Upper lobe of right lung (tissue), 1 donor: ENCODE data around the gene DNAJC3. TPM values are rescaled to one million over a fixed set of nuclear protein-coding genes. Genes with fewer than 3 reads are reported as not detected.
A peak's percentile ranks its signal among the peaks of the same experiment; 100 is the strongest.

ENCODE experiments used
- ATAC-seq: fragments of 200-7000 bp; cut with Tn5 transposase; one replicate; pipeline ENCODE4 v1.9.1; 2020; ENCODE audit warnings: mild to moderate bottlenecking, moderate library complexity
- DNase-seq: peaks from one replicate; pipeline ENCODE4 v3.0.0-alpha.2; 2020
- H3K27ac ChIP-seq: fragments of 200-600 bp; one replicate; pipeline ENCODE4 v1.8.0; 2022
- H3K27me3 ChIP-seq: fragments of 200-600 bp; one replicate; pipeline ENCODE4 v1.8.0; 2022; ENCODE audit warnings: mild to moderate bottlenecking
- H3K36me3 ChIP-seq: fragments of 200-600 bp; one replicate; pipeline ENCODE4 v1.8.0; 2022
- H3K4me1 ChIP-seq: fragments of 200-600 bp; one replicate; pipeline ENCODE4 v1.8.0; 2022
- H3K4me3 ChIP-seq: fragments of 200-600 bp; one replicate; pipeline ENCODE4 v1.8.0; 2022; ENCODE audit warnings: mild to moderate bottlenecking
- H3K9me3 ChIP-seq: fragments of 200-600 bp; one replicate; pipeline ENCODE4 v1.8.0; 2022
- intact Hi-C: fragments of 100-400 bp; cut with DNase I; formaldehyde crosslinking; loops from one replicate; pipeline ENCODE4 v1.11.0; 2022
- total RNA-seq: library from RNA; stranded (reverse); fragmentation: NEBNext Ultra II Directional; extraction: Animal tissue kit (Norgen Biotek cat#: 25700); gene quantifications from one replicate; pipeline ENCODE4 v1.2.1, GENCODE V29; 2021
- TF ChIP-seq, protein P1 (sequence below): fragments of 200-600 bp; IDR thresholded peaks from one replicate; pipeline ENCODE4 v1.8.0; 2022; ENCODE audit warnings: antibody characterized with exemption
- donor health status: DM: no; HTN: yes; CAD: no; lungs with severe emphysema.

Gene DNAJC3
- total RNA-seq, 1 donor from 2014 or later = 67.9 TPM

DNA sequence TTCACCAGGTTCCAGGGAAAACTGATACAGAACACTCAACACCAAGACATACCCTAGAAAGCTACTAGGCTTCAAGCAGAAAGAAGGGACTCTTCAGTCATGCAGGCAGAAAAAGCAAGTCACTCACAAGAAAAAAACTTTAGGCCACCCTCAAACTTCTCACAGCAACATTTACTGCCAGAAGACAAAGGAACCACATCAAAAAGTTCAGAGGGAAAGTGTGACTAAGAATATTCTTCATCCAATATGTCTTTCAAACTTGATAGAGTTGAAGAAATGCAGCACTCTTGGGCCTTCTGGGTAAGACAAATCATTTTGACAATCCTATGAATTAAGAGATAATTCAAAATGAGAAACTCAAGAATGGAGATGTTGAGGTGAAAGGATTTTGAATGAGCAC, 40.1 kb upstream of the DNAJC3 start:
- Histone ChIP-seq H3K4me1 (no peaks in the 10 kb centered on the region), H3K27me3 (peaks cover 13% of the 10 kb centered on the region), H3K4me3 (no peak overlapping the region), H3K27ac (no peak overlapping the region), H3K9me3 (no peaks in the 10 kb centered on the region), H3K36me3 (no peaks in the 10 kb centered on the region)
- no peak for ATAC-seq
- no peak for DNase-seq
- intact Hi-C loops = no loop called here
- TF ChIP-seq, protein P1, sequence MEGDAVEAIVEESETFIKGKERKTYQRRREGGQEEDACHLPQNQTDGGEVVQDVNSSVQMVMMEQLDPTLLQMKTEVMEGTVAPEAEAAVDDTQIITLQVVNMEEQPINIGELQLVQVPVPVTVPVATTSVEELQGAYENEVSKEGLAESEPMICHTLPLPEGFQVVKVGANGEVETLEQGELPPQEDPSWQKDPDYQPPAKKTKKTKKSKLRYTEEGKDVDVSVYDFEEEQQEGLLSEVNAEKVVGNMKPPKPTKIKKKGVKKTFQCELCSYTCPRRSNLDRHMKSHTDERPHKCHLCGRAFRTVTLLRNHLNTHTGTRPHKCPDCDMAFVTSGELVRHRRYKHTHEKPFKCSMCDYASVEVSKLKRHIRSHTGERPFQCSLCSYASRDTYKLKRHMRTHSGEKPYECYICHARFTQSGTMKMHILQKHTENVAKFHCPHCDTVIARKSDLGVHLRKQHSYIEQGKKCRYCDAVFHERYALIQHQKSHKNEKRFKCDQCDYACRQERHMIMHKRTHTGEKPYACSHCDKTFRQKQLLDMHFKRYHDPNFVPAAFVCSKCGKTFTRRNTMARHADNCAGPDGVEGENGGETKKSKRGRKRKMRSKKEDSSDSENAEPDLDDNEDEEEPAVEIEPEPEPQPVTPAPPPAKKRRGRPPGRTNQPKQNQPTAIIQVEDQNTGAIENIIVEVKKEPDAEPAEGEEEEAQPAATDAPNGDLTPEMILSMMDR = no peak

DNA sequence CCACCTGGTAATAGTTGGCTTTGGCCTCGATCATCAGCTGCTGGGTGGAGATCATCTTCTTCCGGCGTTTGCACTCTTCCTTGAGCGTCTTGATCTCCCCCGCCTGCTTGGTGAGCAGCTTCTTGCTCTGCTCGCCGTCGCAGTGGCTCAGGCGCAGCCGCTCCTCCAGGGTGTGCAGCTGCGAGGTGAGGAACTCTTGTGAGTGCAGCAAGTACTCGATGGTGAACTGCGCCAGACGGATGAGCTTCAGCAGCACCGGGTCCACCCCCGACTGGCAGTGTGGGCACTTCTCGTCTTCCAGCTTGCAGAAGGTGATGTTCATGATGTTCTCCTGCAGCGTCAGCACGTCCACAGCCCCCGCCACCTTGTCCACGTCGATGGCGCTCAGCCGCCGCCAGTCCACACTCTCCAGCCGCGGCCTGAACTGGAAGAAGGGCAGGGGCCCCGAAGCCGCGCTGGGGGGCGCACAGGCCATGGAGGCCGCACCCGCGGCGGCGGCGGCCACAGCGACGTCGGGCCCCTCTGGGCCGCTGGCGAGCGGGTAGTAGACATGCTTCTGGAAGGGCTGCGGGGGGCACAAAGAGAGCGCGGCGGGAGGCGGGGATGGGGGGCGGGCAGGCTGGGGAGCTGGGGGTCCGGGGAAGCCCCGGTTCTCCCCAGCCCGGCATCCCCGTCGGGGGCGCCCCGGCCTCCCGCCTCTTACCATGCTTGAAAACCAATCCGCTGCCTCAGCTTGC, 35.5 kb upstream of the DNAJC3 start:
- peak; percentile 12 for ATAC-seq
- Histone ChIP-seq H3K27ac (no peak overlapping the region), H3K4me1 (peaks cover 10% of the 10 kb centered on the region), H3K9me3 (no peaks in the 10 kb centered on the region), H3K4me3 (peak overlapping the region; percentile 41), H3K36me3 (no peaks in the 10 kb centered on the region), H3K27me3 (peaks cover 45% of the 10 kb centered on the region)
- intact Hi-C loops = no loop called here
- TF ChIP-seq, protein P1 = no peak
- no peak for DNase-seq

DNA sequence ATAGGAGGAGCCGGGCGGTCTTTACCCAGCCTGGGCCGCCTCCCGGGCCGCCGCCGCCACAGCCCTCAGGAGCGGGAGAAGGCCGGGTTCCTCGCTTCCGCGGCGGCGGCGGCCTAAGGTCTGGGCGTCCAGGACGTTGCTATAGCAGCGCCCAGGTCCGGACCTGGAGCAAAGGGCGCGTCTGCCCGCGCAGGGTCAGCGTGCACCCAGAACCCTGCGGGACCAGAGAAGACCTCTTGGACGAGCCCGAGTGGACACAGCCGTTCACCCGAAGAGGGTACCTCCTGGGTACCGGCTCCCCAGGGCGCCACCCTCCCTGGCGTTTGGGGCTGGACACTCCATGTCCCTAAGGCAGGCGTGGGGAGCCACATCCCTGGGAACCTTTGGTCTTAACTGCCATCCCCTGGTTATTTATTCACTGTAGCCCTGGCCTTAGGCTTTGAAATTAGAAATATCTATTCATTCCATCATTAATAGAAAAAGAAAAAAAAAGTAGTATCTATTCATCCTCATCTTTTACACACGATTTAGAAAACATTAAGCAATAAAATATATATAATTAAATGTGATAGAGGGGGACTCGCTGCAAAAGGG, 34.8 kb upstream of the DNAJC3 start:
- TF ChIP-seq, protein P1 = no peak
- H3K9me3 ChIP-seq = no peaks in the 10 kb centered on the region
- DNase-seq = peak; percentile 69
- H3K4me3 ChIP-seq = peak overlapping the region; percentile 41
- peaks cover 10% of the 10 kb centered on the region for H3K4me1 ChIP-seq
- peaks cover 45% of the 10 kb centered on the region for H3K27me3 ChIP-seq
- ATAC-seq = peak; percentile 82
- no peaks in the 10 kb centered on the region for H3K36me3 ChIP-seq
- intact Hi-C loops = no loop called here
- no peak overlapping the region for H3K27ac ChIP-seq

DNA sequence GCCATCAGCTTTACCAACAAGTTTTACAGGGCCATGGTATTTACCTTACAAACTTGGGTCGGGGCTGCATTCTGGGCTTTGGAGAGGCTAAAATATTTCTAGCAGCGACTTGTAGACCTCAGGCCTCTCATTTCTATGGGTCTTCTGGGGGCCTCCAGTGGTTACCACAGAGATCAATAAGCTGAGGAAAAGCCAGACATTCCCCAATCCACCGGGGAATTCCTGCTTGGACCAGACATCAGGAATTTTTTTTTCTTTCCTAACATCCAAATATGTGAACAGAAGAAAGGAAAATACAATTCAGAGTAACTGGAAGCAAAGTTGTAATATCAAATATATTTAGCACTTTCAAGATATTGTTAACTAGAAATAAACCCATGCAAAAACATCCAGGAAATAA, 33.9 kb upstream of the DNAJC3 start:
- Histone ChIP-seq H3K36me3 (no peaks in the 10 kb centered on the region), H3K4me1 (peaks cover 10% of the 10 kb centered on the region), H3K4me3 (peak overlapping the region; percentile 56), H3K27me3 (peaks cover 45% of the 10 kb centered on the region), H3K9me3 (no peaks in the 10 kb centered on the region), H3K27ac (no peak overlapping the region)
- TF ChIP-seq, protein P1 = no peak
- ATAC-seq = no peak
- DNase-seq = no peak
- intact Hi-C loops = no loop called here

DNA sequence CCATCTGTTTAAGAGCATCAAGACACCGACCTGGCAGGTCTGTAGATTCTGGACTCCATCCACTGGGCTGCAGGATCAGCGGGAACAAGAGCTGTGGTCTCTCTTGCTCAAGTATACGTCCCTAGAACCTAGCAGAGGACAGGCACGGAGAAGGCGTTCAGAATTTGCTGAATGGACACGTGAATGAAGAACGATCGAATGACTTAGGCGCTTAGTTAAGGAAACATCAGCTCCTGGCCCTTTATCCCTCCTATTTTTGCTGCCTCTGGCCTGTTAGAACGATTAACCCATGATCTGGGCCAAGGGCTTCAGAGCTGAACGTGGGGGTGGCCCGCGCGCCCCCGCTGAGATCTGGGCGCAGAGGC, 33.4 kb upstream of the DNAJC3 start:
- no peak for ATAC-seq
- no peaks in the 10 kb centered on the region for H3K36me3 ChIP-seq
- H3K27ac ChIP-seq = peak overlapping the region; percentile 36
- peaks cover 45% of the 10 kb centered on the region for H3K27me3 ChIP-seq
- TF ChIP-seq, protein P1 = no peak
- H3K4me3 ChIP-seq = peak overlapping the region; percentile 56
- peaks cover 10% of the 10 kb centered on the region for H3K4me1 ChIP-seq
- no peak for DNase-seq
- intact Hi-C loops = no loop called here
- H3K9me3 ChIP-seq = no peaks in the 10 kb centered on the region
